Transverse colon (tissue), 4 donors: ENCODE measurements around the gene TNFSF18.

ENCODE experiments used
- EP300 ChIP-seq: sonication (generic); formaldehyde crosslinking; IDR thresholded peaks from one replicate; pipeline ENCODE4 v1.6.1; 2017; ENCODE audit warnings: antibody characterized with exemption, low read depth
- POLR2AphosphoS5 ChIP-seq, 3 donors: sonication (generic); formaldehyde crosslinking; IDR thresholded peaks; one replicate each; pipeline ENCODE4 v1.6.1; 2016; ENCODE audit warnings: antibody characterized with exemption in 3 of 3
- TF ChIP-seq, protein P1 (sequence below), 5 experiments: fragments of 200-600 bp in 3 of 5; fragments of 450-650 bp in 2 of 5; sonication (generic) in 3 of 5; IDR thresholded peaks; 1 replicate in 2 of 5; 2 replicates in 3 of 5; pipeline ENCODE4 v1.5.1; 2016 to 2017; ENCODE audit warnings: antibody characterized with exemption in 5 of 5, inconsistent platforms in 3 of 5, mild to moderate bottlenecking in 2 of 5, moderate library complexity in 1 of 5

GRCh38 chr1:173015629-173016028 lies 35.1 kb downstream of the TNFSF18 start:
- TF ChIP-seq, protein P1, sequence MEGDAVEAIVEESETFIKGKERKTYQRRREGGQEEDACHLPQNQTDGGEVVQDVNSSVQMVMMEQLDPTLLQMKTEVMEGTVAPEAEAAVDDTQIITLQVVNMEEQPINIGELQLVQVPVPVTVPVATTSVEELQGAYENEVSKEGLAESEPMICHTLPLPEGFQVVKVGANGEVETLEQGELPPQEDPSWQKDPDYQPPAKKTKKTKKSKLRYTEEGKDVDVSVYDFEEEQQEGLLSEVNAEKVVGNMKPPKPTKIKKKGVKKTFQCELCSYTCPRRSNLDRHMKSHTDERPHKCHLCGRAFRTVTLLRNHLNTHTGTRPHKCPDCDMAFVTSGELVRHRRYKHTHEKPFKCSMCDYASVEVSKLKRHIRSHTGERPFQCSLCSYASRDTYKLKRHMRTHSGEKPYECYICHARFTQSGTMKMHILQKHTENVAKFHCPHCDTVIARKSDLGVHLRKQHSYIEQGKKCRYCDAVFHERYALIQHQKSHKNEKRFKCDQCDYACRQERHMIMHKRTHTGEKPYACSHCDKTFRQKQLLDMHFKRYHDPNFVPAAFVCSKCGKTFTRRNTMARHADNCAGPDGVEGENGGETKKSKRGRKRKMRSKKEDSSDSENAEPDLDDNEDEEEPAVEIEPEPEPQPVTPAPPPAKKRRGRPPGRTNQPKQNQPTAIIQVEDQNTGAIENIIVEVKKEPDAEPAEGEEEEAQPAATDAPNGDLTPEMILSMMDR (IDR thresholded peaks at IDR 0.05) = no peak
- TF ChIP-seq EP300 (no peak), POLR2AphosphoS5 (IDR thresholded peaks at IDR 0.05) (no peak)
